ENCODE measurements around the gene ANKRD17.

DNA sequence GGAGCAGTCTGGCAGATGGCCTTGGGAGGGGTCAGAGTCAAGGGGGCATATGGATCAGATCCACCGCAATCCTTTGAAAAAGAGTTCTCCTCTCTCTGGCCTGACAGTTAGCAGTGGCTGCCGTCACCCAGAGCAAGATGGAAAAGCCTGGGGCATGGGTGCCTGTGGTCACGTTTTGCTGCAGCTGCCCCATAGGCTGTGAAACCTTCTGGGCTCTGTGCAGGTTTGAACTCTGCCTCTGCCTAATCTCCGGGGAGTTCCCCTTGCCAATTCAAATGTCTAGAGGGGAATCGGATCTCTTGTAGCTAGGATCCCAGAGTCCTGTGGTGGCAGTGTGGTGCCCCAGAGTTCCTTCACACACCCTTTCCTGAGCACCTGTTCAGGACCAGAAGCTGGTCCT lies 23.4 kb upstream of the ANKRD17 start:
- no peak for TF ChIP-seq POLR2A (IDR thresholded peaks at IDR 0.05)
- TF ChIP-seq, protein P1, sequence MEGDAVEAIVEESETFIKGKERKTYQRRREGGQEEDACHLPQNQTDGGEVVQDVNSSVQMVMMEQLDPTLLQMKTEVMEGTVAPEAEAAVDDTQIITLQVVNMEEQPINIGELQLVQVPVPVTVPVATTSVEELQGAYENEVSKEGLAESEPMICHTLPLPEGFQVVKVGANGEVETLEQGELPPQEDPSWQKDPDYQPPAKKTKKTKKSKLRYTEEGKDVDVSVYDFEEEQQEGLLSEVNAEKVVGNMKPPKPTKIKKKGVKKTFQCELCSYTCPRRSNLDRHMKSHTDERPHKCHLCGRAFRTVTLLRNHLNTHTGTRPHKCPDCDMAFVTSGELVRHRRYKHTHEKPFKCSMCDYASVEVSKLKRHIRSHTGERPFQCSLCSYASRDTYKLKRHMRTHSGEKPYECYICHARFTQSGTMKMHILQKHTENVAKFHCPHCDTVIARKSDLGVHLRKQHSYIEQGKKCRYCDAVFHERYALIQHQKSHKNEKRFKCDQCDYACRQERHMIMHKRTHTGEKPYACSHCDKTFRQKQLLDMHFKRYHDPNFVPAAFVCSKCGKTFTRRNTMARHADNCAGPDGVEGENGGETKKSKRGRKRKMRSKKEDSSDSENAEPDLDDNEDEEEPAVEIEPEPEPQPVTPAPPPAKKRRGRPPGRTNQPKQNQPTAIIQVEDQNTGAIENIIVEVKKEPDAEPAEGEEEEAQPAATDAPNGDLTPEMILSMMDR (IDR thresholded peaks at IDR 0.05), result no peak

All from sigmoid colon (tissue), 3 donors.